Fibroblast of mammary gland (primary cell): Measurements from ENCODE around the gene ZNF592.

Experiments used
- DNase-seq: peaks from one replicate; pipeline ENCODE4 v3.0.0-alpha.2; 2010; ENCODE audit warnings: low read depth
- H3K4me3 ChIP-seq: 2 replicates; pipeline ENCODE4 v1.5.1; 2011; ENCODE audit warnings: low read depth, mild to moderate bottlenecking, low read length, moderate library complexity; ENCODE audit not compliant: control insufficient read depth
- CTCF ChIP-seq: conservative IDR thresholded peaks from 2 replicates; pipeline ENCODE4 v1.5.1; 2011; ENCODE audit warnings: low read depth, low read length, inconsistent platforms; ENCODE audit not compliant: control insufficient read depth, insufficient read depth

Gene ZNF592

GRCh38 chr15:84755736-84756527, 7.5 kb downstream of the ZNF592 start:
- no peak for TF ChIP-seq CTCF
- no peak for DNase-seq
- no peak overlapping the region for H3K4me3 ChIP-seq

GRCh38 chr15:84759018-84759417, 10.6 kb downstream of the ZNF592 start:
- no peak overlapping the region for H3K4me3 ChIP-seq
- DNase-seq: no peak
- TF ChIP-seq CTCF: no peak

GRCh38 chr15:84760219-84760618, 11.8 kb downstream of the ZNF592 start:
- no peak for TF ChIP-seq CTCF
- no peak for DNase-seq
- no peak overlapping the region for H3K4me3 ChIP-seq

- no peak for DNase-seq
- H3K4me3 ChIP-seq: no peak overlapping the region
Observed at GRCh38 chr15:84761607-84762131, 13.3 kb downstream of the ZNF592 start.

GRCh38 chr15:84762840-84763572, 14.6 kb downstream of the ZNF592 start:
- TF ChIP-seq CTCF: no peak
- no peak for DNase-seq
- H3K4me3 ChIP-seq: no peak overlapping the region

More at GRCh38 chr15:84761607-84762131, 13.3 kb downstream of the ZNF592 start:
- TF ChIP-seq CTCF: no peak

GRCh38 chr15:84764585-84764984, 16.2 kb downstream of the ZNF592 start:
- no peak for TF ChIP-seq CTCF
- DNase-seq: no peak
- no peak overlapping the region for H3K4me3 ChIP-seq
